ENCODE results near the gene PSMD3. TPM values are rescaled to one million over a fixed set of nuclear protein-coding genes. Genes with fewer than 3 reads are reported as not detected.

Gene PSMD3
- total RNA-seq, 1 experiment from 2014 or later = 172 TPM

Other genes with a start within 250 kb of the PSMD3 start
- 0.41 TPM in 1 of 2 replicates, not detected in the other for gene GRB7, start 242.9 kb upstream of the PSMD3 start, total RNA-seq (2014; rRNA removed; shearing (Covaris generic))
- gene IKZF3, start 116.5 kb upstream of the PSMD3 start, total RNA-seq (2014; rRNA removed; shearing (Covaris generic)) = 0.04 TPM in 1 of 2 replicates, not detected in the other
- gene ZPBP2, start 112.6 kb upstream of the PSMD3 start, total RNA-seq (2014; rRNA removed; shearing (Covaris generic)) = not detected in 2 replicates
- gene GSDMB, start 62.2 kb upstream of the PSMD3 start, total RNA-seq (2014; rRNA removed; shearing (Covaris generic)) = 0.10 TPM in 1 of 2 replicates, not detected in the other
- 21.8 and 24.0 TPM in 2 replicates for gene ORMDL3, start 53.2 kb upstream of the PSMD3 start, total RNA-seq (2014; rRNA removed; shearing (Covaris generic))
- not detected in 2 replicates for gene LRRC3C, start 53.1 kb upstream of the PSMD3 start, total RNA-seq (2014; rRNA removed; shearing (Covaris generic))
- gene GSDMA, start 17.8 kb upstream of the PSMD3 start, total RNA-seq (2014; rRNA removed; shearing (Covaris generic)) = not detected in 2 replicates
- not detected in 2 replicates for gene CSF3, start 34.6 kb downstream of the PSMD3 start, total RNA-seq (2014; rRNA removed; shearing (Covaris generic))
- 33.9 and 44.5 TPM in 2 replicates for gene MED24, start 73.6 kb downstream of the PSMD3 start, total RNA-seq (2014; rRNA removed; shearing (Covaris generic))
- gene THRA, start 82.2 kb downstream of the PSMD3 start, total RNA-seq (2014; rRNA removed; shearing (Covaris generic)) = 13.6 and 16.6 TPM in 2 replicates
- gene NR1D1, start 119.8 kb downstream of the PSMD3 start, total RNA-seq (2014; rRNA removed; shearing (Covaris generic)) = 0.39 and 2.2 TPM in 2 replicates
- 38.4 and 39.1 TPM in 2 replicates for gene MSL1, start 141.2 kb downstream of the PSMD3 start, total RNA-seq (2014; rRNA removed; shearing (Covaris generic))
- gene CASC3, start 159.7 kb downstream of the PSMD3 start, total RNA-seq (2014; rRNA removed; shearing (Covaris generic)) = 19.5 and 19.9 TPM in 2 replicates
- 0.23 and 0.74 TPM in 2 replicates for gene RAPGEFL1, start 196.7 kb downstream of the PSMD3 start, total RNA-seq (2014; rRNA removed; shearing (Covaris generic))
- gene WIPF2, start 238.5 kb downstream of the PSMD3 start, total RNA-seq (2014; rRNA removed; shearing (Covaris generic)) = 3.2 and 6.2 TPM in 2 replicates

All from H4 (cell line).